GM06990 (cell line): Measurements from ENCODE around the gene LRRC8B.

ENCODE experiments used
- DNase-seq: peaks from one replicate; pipeline ENCODE4 v3.0.0-alpha.2; 2011; ENCODE audit not compliant: insufficient read length; ENCODE audit errors: extremely low read depth
- H3K27me3 ChIP-seq: replicated peaks from 2 replicates; pipeline ENCODE4 v1.6.0; 2011; ENCODE audit warnings: low read length; ENCODE audit not compliant: control insufficient read depth, insufficient read depth
- H3K36me3 ChIP-seq: 2 replicates; pipeline ENCODE4 v1.5.1; 2011; ENCODE audit warnings: low read length; ENCODE audit not compliant: control insufficient read depth, insufficient read depth
- H3K4me3 ChIP-seq: replicated peaks from 2 replicates; pipeline ENCODE4 v1.5.1; 2011; ENCODE audit warnings: low read depth, mild to moderate bottlenecking, control low read depth, low read length
- TF ChIP-seq, protein P1 (sequence below): IDR thresholded peaks from 2 replicates; pipeline ENCODE4 v1.5.1; 2011; ENCODE audit warnings: low read length, control low read depth, mild to moderate bottlenecking, inconsistent platforms; ENCODE audit not compliant: insufficient read depth, poor library complexity, severe bottlenecking

LRRC8B gene

DNA sequence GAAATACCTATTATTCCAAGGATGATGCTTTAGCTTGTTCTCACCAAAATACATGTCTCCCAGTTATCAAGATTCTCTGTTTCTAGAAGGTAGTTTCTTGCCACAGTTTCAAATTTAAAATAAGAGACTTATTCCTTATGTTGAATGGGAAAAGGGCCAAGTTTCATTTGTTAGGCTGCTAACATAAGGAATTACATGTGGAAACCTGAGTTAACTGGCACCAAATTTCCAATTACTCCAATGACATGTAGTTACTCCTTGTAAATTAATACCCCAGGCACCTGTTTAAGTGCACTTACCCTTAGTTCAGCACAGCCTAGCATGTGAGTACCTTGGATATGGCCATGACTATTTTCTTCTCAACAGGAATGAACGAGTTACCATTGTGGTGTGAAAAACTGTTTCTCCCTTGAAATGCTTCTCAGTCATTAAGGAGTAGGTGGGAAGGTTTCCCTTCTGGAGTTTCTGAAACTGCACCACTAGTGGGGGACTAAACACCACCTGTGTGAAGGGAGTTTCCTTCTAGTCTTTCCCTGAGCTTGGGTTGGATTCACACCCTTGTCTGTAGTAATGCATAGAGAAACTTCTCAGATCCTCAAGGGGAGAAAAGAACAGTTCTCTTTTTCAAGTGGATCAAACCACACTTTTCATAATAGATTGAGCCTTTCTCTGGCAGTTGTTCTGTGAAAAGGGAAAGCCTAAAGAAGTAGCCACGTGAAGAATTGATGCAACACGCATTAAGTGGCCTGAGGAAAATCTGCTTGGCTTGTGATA, 76.0 kb downstream of the LRRC8B start:
- TF ChIP-seq, protein P1, sequence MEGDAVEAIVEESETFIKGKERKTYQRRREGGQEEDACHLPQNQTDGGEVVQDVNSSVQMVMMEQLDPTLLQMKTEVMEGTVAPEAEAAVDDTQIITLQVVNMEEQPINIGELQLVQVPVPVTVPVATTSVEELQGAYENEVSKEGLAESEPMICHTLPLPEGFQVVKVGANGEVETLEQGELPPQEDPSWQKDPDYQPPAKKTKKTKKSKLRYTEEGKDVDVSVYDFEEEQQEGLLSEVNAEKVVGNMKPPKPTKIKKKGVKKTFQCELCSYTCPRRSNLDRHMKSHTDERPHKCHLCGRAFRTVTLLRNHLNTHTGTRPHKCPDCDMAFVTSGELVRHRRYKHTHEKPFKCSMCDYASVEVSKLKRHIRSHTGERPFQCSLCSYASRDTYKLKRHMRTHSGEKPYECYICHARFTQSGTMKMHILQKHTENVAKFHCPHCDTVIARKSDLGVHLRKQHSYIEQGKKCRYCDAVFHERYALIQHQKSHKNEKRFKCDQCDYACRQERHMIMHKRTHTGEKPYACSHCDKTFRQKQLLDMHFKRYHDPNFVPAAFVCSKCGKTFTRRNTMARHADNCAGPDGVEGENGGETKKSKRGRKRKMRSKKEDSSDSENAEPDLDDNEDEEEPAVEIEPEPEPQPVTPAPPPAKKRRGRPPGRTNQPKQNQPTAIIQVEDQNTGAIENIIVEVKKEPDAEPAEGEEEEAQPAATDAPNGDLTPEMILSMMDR, result no peak
- DNase-seq, result no peak
- Histone ChIP-seq H3K4me3 (no peak overlapping the region), H3K36me3 (no peaks in the 10 kb centered on the region), H3K27me3 (no peaks in the 10 kb centered on the region)

DNA sequence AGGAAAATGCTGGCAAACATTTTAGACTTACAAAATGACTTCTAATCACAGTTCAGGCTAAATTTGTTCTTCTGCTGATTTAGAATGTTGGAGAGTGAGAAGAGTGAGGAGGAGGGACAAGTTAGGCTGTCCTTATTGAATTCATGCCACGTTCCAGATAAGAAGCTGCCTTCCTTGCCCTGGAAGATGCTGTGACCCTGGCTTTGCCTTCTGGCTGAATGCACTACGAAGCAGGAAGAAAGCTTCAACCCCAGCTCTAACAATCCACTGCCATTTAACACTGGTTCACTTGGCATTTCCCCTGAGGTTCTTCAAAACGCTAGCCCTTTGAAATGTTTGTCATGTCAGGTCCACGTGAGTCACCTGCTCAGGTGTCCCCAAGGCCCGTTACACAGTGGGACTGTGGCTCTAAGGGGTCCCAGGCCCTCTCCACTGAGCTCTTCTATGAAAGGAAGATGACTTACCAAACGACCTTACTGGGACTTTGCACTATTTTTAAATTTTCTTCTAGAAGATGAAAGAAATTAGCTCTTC, 78.3 kb downstream of the LRRC8B start:
- TF ChIP-seq, protein P1, result no peak
- H3K36me3 ChIP-seq, result no peaks in the 10 kb centered on the region
- H3K4me3 ChIP-seq, result no peak overlapping the region
- H3K27me3 ChIP-seq, result no peaks in the 10 kb centered on the region
- DNase-seq, result no peak

DNA sequence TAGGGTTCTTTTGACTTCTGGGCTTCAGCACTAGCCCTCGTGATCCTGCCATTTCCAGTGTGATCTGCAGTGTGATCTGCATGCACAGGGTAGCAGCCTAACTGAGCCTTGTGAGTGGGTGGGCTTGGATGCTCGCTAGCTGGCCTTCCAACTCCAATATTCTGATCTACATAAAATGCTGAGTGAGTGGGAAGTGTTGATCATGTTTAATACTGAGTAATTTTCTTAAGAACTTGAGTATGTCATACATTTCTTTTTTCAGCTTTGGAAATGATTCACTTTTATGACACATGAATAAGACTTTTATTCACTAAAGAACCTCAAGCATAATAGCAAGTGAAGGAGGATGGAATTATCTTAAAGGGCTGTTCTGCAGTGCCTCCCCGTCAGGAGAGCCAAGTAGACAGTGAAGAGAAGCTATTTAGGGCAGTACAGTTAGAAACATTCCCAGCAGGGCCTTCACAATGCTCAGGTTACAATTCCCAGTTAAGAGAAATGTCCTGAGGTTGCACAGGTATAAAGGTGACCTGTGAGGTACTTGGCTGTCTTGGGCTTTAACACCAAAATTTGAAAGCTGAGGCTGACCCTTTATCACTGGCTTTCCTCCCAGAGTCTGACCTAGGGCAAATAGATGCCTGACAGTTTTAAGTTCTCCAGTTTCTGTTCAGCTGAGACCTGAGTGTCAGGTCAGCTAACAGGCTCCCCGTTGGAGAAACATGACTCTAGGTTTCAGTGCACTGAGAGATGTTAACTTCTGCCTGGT, 79.2 kb downstream of the LRRC8B start:
- no peak for DNase-seq
- Histone ChIP-seq H3K27me3 (no peaks in the 10 kb centered on the region), H3K36me3 (no peaks in the 10 kb centered on the region), H3K4me3 (no peak overlapping the region)
- TF ChIP-seq, protein P1, result no peak

DNA sequence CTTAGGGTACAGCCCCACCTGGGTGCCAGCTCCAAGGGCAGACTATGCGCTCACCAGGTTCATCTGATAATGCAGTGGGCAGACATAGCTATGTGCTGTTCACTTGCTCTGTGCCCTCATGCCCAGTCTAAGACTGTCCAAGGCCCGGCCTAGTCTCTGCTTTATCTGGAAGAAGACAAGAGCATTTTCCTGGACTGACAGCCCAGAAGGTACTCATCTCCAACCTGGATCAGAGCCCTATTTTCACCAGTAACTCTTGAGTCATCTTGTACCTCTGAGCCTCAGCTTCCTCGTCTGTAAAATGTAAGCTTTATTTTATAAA, 79.7 kb downstream of the LRRC8B start:
- TF ChIP-seq, protein P1, result no peak
- no peak for DNase-seq

DNA sequence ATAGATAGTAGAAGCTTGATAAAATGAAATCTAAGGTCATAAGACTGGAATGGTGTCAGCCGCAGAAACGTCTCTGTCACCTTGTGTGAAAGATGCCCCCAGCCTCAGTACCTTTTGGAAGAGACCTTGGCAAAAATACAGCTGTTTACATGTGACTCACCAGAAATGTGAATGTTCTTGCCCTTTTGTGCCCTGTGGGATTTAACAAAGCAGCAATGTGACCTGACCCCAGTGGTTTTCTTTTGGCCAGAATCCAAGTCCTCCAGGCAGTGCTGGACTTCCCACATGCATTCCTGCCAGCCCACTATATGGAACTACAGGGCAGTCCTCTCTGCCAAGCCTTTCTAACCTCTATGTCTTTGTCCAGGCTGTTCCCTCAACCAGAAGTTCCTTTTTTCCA, 81.1 kb downstream of the LRRC8B start:
- Histone ChIP-seq H3K27me3 (no peaks in the 10 kb centered on the region), H3K36me3 (no peaks in the 10 kb centered on the region), H3K4me3 (no peak overlapping the region)
- TF ChIP-seq, protein P1, result no peak
- no peak for DNase-seq

More for the DNA sequence above, 79.7 kb downstream of the LRRC8B start:
- Histone ChIP-seq H3K4me3 (no peak overlapping the region), H3K36me3 (no peaks in the 10 kb centered on the region), H3K27me3 (no peaks in the 10 kb centered on the region)
